ENCODE results near the gene TMEM107.

Gene TMEM107

DNA sequence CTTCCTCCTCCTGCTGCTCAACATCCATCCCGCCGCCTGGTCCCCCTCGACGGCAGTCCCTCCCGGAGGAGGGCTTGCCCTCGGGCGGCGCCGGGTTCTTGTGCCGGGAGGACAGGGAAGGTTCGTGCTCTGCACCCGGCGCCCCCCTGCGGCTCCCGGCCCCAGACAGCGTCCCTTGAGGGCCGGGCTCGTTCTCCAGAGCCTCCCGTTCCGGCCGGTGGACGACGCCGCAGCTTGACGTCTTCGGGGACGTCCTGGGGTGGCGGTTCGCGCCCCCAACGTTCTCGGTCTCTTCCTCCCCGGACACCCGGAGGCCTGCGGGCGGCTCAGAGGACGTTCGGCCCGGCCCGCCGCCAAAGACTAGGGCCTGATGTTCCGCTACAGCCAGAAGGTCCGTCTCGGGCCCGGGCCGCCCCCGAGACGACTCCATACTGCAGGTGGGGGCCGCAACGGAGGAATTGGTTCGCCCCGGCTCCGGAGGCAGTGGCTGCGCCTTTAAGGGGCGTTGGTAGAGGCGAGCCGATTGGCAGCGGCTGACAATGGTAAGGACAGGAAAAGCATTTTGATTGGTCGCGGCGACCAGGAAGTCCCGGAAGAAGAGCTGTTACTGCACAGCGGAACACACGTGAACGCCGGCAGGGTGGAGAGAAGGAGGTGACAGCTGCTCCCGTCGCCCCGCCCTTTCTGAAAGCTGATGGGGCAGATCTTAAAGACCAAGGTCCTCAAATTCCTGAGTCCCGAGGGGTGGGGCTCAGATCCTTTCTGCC, 13.7 kb upstream of the TMEM107 start, which contains the start of gene BORCS6 (continued):
- TF ChIP-seq, protein P1, sequence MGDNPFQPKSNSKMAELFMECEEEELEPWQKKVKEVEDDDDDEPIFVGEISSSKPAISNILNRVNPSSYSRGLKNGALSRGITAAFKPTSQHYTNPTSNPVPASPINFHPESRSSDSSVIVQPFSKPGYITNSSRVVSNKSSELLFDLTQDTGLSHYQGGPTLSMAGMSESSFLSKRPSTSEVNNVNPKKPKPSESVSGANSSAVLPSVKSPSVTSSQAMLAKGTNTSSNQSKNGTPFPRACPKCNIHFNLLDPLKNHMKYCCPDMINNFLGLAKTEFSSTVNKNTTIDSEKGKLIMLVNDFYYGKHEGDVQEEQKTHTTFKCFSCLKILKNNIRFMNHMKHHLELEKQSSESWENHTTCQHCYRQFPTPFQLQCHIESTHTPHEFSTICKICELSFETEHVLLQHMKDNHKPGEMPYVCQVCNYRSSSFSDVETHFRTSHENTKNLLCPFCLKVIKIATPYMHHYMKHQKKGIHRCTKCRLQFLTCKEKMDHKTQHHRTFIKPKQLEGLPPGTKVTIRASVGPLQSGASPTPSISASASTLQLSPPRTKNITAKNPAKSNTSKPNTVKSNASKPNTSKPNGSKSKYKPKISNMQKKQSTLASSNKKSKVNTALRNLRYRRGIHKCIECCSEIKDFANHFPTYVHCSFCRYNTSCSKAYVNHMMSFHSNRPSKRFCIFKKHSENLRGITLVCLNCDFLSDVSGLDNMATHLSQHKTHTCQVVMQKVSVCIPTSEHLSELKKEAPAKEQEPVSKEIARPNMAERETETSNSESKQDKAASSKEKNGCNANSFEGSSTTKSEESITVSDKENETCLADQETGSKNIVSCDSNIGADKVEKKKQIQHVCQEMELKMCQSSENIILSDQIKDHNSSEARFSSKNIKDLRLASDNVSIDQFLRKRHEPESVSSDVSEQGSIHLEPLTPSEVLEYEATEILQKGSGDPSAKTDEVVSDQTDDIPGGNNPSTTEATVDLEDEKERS (tag by site-specific recombination; IDR thresholded peaks at IDR 0.05) = no peak
- peak; percentile 20; the same call in 1 of the 2 replicates for TF ChIP-seq ZXDB (tag by site-specific recombination; IDR thresholded peaks at IDR 0.05)
- no peak for TF ChIP-seq ZNF530 (tag by site-specific recombination; IDR thresholded peaks at IDR 0.05; ENCODE audit: low read depth)
- no peak for TF ChIP-seq ZNF211 (tag by site-specific recombination; IDR thresholded peaks at IDR 0.05; ENCODE audit: low read depth)
- TF ChIP-seq ZNF248 (tag by site-specific recombination; IDR thresholded peaks at IDR 0.05) = no peak
- TF ChIP-seq ZBTB48 (tag by site-specific recombination; IDR thresholded peaks at IDR 0.05) = peak; percentile 36; the same call in 1 of the 2 replicates
- peak; percentile 86 for TF ChIP-seq SP3 (tag by site-specific recombination; IDR thresholded peaks at IDR 0.05)
- TF ChIP-seq TRIM28 (IDR thresholded peaks at IDR 0.05; ENCODE audit: borderline replicate concordance, low read length) = no peak
- TF ChIP-seq, protein P2, sequence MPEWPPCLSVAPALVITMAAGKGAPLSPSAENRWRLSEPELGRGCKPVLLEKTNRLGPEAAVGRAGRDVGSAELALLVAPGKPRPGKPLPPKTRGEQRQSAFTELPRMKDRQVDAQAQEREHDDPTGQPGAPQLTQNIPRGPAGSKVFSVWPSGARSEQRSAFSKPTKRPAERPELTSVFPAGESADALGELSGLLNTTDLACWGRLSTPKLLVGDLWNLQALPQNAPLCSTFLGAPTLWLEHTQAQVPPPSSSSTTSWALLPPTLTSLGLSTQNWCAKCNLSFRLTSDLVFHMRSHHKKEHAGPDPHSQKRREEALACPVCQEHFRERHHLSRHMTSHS (tag by site-specific recombination; IDR thresholded peaks at IDR 0.05) = no peak
- TF ChIP-seq, protein P3, sequence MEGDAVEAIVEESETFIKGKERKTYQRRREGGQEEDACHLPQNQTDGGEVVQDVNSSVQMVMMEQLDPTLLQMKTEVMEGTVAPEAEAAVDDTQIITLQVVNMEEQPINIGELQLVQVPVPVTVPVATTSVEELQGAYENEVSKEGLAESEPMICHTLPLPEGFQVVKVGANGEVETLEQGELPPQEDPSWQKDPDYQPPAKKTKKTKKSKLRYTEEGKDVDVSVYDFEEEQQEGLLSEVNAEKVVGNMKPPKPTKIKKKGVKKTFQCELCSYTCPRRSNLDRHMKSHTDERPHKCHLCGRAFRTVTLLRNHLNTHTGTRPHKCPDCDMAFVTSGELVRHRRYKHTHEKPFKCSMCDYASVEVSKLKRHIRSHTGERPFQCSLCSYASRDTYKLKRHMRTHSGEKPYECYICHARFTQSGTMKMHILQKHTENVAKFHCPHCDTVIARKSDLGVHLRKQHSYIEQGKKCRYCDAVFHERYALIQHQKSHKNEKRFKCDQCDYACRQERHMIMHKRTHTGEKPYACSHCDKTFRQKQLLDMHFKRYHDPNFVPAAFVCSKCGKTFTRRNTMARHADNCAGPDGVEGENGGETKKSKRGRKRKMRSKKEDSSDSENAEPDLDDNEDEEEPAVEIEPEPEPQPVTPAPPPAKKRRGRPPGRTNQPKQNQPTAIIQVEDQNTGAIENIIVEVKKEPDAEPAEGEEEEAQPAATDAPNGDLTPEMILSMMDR (tag by site-specific recombination; IDR thresholded peaks at IDR 0.05) = peak; percentile 88
- no peak for TF ChIP-seq ZNF121 (tag by site-specific recombination; IDR thresholded peaks at IDR 0.05)
- no peak for TF ChIP-seq ZNF37A (tag by site-specific recombination; IDR thresholded peaks at IDR 0.05)
- TF ChIP-seq, protein P4, sequence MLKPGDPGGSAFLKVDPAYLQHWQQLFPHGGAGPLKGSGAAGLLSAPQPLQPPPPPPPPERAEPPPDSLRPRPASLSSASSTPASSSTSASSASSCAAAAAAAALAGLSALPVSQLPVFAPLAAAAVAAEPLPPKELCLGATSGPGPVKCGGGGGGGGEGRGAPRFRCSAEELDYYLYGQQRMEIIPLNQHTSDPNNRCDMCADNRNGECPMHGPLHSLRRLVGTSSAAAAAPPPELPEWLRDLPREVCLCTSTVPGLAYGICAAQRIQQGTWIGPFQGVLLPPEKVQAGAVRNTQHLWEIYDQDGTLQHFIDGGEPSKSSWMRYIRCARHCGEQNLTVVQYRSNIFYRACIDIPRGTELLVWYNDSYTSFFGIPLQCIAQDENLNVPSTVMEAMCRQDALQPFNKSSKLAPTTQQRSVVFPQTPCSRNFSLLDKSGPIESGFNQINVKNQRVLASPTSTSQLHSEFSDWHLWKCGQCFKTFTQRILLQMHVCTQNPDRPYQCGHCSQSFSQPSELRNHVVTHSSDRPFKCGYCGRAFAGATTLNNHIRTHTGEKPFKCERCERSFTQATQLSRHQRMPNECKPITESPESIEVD (tag by site-specific recombination; IDR thresholded peaks at IDR 0.05) = no peak
- no peak for TF ChIP-seq RBAK (tag by site-specific recombination; IDR thresholded peaks at IDR 0.05)
- TF ChIP-seq, protein P5, sequence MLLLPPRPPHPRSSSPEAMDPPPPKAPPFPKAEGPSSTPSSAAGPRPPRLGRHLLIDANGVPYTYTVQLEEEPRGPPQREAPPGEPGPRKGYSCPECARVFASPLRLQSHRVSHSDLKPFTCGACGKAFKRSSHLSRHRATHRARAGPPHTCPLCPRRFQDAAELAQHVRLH (tag by site-specific recombination; IDR thresholded peaks at IDR 0.05) = no peak
- TF ChIP-seq ZNF623 (tag by site-specific recombination; IDR thresholded peaks at IDR 0.05) = no peak
- no peak for TF ChIP-seq ZNF768 (tag by site-specific recombination; IDR thresholded peaks at IDR 0.05)
- TF ChIP-seq, protein P6, sequence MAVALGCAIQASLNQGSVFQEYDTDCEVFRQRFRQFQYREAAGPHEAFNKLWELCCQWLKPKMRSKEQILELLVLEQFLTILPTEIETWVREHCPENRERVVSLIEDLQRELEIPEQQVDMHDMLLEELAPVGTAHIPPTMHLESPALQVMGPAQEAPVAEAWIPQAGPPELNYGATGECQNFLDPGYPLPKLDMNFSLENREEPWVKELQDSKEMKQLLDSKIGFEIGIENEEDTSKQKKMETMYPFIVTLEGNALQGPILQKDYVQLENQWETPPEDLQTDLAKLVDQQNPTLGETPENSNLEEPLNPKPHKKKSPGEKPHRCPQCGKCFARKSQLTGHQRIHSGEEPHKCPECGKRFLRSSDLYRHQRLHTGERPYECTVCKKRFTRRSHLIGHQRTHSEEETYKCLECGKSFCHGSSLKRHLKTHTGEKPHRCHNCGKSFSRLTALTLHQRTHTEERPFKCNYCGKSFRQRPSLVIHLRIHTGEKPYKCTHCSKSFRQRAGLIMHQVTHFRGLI (tag by site-specific recombination; IDR thresholded peaks at IDR 0.05) = no peak
- TF ChIP-seq, protein P7, sequence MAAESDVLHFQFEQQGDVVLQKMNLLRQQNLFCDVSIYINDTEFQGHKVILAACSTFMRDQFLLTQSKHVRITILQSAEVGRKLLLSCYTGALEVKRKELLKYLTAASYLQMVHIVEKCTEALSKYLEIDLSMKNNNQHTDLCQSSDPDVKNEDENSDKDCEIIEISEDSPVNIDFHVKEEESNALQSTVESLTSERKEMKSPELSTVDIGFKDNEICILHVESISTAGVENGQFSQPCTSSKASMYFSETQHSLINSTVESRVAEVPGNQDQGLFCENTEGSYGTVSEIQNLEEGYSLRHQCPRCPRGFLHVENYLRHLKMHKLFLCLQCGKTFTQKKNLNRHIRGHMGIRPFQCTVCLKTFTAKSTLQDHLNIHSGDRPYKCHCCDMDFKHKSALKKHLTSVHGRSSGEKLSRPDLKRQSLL (tag by site-specific recombination; IDR thresholded peaks at IDR 0.05) = no peak; the same call in 1 of the 2 replicates
- TF ChIP-seq MYNN (tag by site-specific recombination; IDR thresholded peaks at IDR 0.05; ENCODE audit: borderline replicate concordance) = no peak
- TF ChIP-seq ZNF223 (tag by site-specific recombination; IDR thresholded peaks at IDR 0.05) = no peak
- TF ChIP-seq, protein P8, sequence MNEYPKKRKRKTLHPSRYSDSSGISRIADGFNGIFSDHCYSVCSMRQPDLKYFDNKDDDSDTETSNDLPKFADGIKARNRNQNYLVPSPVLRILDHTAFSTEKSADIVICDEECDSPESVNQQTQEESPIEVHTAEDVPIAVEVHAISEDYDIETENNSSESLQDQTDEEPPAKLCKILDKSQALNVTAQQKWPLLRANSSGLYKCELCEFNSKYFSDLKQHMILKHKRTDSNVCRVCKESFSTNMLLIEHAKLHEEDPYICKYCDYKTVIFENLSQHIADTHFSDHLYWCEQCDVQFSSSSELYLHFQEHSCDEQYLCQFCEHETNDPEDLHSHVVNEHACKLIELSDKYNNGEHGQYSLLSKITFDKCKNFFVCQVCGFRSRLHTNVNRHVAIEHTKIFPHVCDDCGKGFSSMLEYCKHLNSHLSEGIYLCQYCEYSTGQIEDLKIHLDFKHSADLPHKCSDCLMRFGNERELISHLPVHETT (tag by site-specific recombination; IDR thresholded peaks at IDR 0.05) = no peak; the same call in 1 of the 2 replicates
- TF ChIP-seq, protein P9, sequence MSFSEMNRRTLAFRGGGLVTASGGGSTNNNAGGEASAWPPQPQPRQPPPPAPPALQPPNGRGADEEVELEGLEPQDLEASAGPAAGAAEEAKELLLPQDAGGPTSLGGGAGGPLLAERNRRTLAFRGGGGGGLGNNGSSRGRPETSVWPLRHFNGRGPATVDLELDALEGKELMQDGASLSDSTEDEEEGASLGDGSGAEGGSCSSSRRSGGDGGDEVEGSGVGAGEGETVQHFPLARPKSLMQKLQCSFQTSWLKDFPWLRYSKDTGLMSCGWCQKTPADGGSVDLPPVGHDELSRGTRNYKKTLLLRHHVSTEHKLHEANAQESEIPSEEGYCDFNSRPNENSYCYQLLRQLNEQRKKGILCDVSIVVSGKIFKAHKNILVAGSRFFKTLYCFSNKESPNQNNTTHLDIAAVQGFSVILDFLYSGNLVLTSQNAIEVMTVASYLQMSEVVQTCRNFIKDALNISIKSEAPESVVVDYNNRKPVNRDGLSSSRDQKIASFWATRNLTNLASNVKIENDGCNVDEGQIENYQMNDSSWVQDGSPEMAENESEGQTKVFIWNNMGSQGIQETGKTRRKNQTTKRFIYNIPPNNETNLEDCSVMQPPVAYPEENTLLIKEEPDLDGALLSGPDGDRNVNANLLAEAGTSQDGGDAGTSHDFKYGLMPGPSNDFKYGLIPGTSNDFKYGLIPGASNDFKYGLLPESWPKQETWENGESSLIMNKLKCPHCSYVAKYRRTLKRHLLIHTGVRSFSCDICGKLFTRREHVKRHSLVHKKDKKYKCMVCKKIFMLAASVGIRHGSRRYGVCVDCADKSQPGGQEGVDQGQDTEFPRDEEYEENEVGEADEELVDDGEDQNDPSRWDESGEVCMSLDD (tag by site-specific recombination; IDR thresholded peaks at IDR 0.05) = peak; percentile 73; the same call in 1 of the 2 replicates
- no peak for TF ChIP-seq ZNF19 (tag by site-specific recombination; IDR thresholded peaks at IDR 0.05; ENCODE audit: low read depth)
